ENCODE results near the gene KCNAB1. TPM values are rescaled to one million over a fixed set of nuclear protein-coding genes. Genes with fewer than 3 reads are reported as not detected.

The KCNAB1 gene
- total RNA-seq, 2 donors from 2014 or later = 0.49 to 0.81 TPM

- WGBS, 2 experiments (ENCODE audit: insufficient coverage in 1 of 2, insufficient read length in 1 of 2) = 87 to 96% methylated on average over 3 to 8 of the region's 11 CpGs
- Histone ChIP-seq H3K9ac (ENCODE audit: extremely low read depth, low read length, poor library complexity, severe bottlenecking) (no peak overlapping the region), H3K36me3 (ENCODE audit: control insufficient read depth, insufficient read depth, low read length) (no peaks in the 10 kb centered on the region), H3K27me3 (ENCODE audit: control insufficient read depth, insufficient read depth, low read length, poor library complexity, severe bottlenecking) (no peaks in the 10 kb centered on the region), H3K9me3 (ENCODE audit: control insufficient read depth, low read length) (no peaks in the 10 kb centered on the region), H3K27ac (ENCODE audit: low read depth, low read length) (no peak overlapping the region), H3K4me3 (ENCODE audit: low read length) (no peak overlapping the region), H3K4me1 (ENCODE audit: control insufficient read depth, insufficient read depth, low read length) (no peaks in the 10 kb centered on the region)
- DNase-seq = no peak
- H3K9me3 Mint-ChIP-seq = no peaks in the 10 kb centered on the region
- no peak overlapping the region for H3K27ac Mint-ChIP-seq
- TF ChIP-seq CTCF (conservative IDR thresholded peaks at IDR 0.05) = no peak
- H3K4me3 Mint-ChIP-seq = no peak overlapping the region
- no peaks in the 10 kb centered on the region for H3K4me1 Mint-ChIP-seq
- no peaks in the 10 kb centered on the region for H3K27me3 Mint-ChIP-seq (ENCODE audit: insufficient read depth)
- no peaks in the 10 kb centered on the region for H3K36me3 Mint-ChIP-seq (ENCODE audit: low read depth)
These were observed 287.3 kb downstream of the KCNAB1 start for GRCh38 chr3:156407617-156408225.

DNA sequence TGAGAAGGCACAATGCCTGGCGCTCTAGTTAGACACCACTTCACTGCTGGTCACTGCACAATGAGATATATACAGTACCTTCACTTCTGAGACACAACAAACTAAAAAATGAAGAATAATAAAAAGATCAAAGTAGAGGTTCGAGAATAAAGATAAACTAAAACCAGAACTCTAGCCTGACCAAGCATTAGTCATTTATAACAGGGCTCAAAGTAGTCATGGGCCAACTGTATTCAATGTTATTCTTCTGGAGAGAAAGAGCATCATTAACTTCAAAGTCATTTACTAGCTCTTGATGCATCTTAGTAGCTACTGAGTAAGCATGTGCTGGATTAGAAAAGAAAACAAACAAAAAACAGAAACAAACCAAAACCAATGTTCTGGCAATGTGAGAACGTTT is 289.3 kb downstream of the KCNAB1 start:
- DNase-seq = no peak
- no peak overlapping the region for H3K9ac ChIP-seq (ENCODE audit: extremely low read depth, low read length, poor library complexity, severe bottlenecking)
- H3K4me3 Mint-ChIP-seq = no peak overlapping the region
- no peak overlapping the region for H3K27ac ChIP-seq (ENCODE audit: low read depth, low read length)
- no peak for TF ChIP-seq CTCF (conservative IDR thresholded peaks at IDR 0.05)
- H3K9me3 ChIP-seq (ENCODE audit: control insufficient read depth, low read length) = no peaks in the 10 kb centered on the region
- H3K4me1 Mint-ChIP-seq = no peaks in the 10 kb centered on the region
- H3K27me3 Mint-ChIP-seq (ENCODE audit: insufficient read depth) = no peaks in the 10 kb centered on the region
- H3K4me1 ChIP-seq (ENCODE audit: control insufficient read depth, insufficient read depth, low read length) = no peaks in the 10 kb centered on the region
- H3K36me3 ChIP-seq (ENCODE audit: control insufficient read depth, insufficient read depth, low read length) = no peaks in the 10 kb centered on the region
- 82 to 92% methylated on average over 3 of the region's 3 CpGs for WGBS, 2 experiments (ENCODE audit: insufficient coverage in 1 of 2, insufficient read length in 1 of 2)
- no peak overlapping the region for H3K4me3 ChIP-seq (ENCODE audit: low read length)
- H3K27ac Mint-ChIP-seq = no peak overlapping the region
- H3K9me3 Mint-ChIP-seq = no peaks in the 10 kb centered on the region
- H3K36me3 Mint-ChIP-seq (ENCODE audit: low read depth) = no peaks in the 10 kb centered on the region
- no peaks in the 10 kb centered on the region for H3K27me3 ChIP-seq (ENCODE audit: control insufficient read depth, insufficient read depth, low read length, poor library complexity, severe bottlenecking)

GRCh38 chr3:156412600-156412999 is 292.2 kb downstream of the KCNAB1 start:
- DNase-seq = no peak
- Mint-ChIP-seq H3K4me3 (no peak overlapping the region), H3K27ac (no peak overlapping the region), H3K36me3 (ENCODE audit: low read depth) (no peaks in the 10 kb centered on the region), H3K9me3 (no peaks in the 10 kb centered on the region), H3K4me1 (no peaks in the 10 kb centered on the region), H3K27me3 (ENCODE audit: insufficient read depth) (no peaks in the 10 kb centered on the region)
- TF ChIP-seq CTCF (conservative IDR thresholded peaks at IDR 0.05) = no peak
- Histone ChIP-seq H3K4me3 (ENCODE audit: low read length) (no peak overlapping the region), H3K36me3 (ENCODE audit: control insufficient read depth, insufficient read depth, low read length) (no peaks in the 10 kb centered on the region), H3K4me1 (ENCODE audit: control insufficient read depth, insufficient read depth, low read length) (no peaks in the 10 kb centered on the region), H3K27ac (ENCODE audit: low read depth, low read length) (no peak overlapping the region), H3K9ac (ENCODE audit: extremely low read depth, low read length, poor library complexity, severe bottlenecking) (no peak overlapping the region), H3K9me3 (ENCODE audit: control insufficient read depth, low read length) (no peaks in the 10 kb centered on the region), H3K27me3 (ENCODE audit: control insufficient read depth, insufficient read depth, low read length, poor library complexity, severe bottlenecking) (no peaks in the 10 kb centered on the region)
- 75 to 91% methylated on average over 1 of the region's 1 CpG for WGBS, 2 experiments (ENCODE audit: insufficient coverage in 1 of 2, insufficient read length in 1 of 2)

Data from endodermal cell (in vitro differentiated cells).